Islet precursor cell (in vitro differentiated cells): ENCODE results near the gene ACR.
"Not testable (repeated sequence)": the region's sequence is repeated elsewhere in the genome, so short reads cannot be mapped to it uniquely, and the experiment has no call there.

Source experiments
- DNase-seq: peaks from one replicate; pipeline ENCODE4 v3.0.0-alpha.2; 2018

The ACR gene

GRCh38 chr22:50734343-50734771 lies 3.6 kb upstream of the ACR start:
- no peak for DNase-seq

GRCh38 chr22:50734986-50735738 lies 2.8 kb upstream of the ACR start:
- no peak for DNase-seq

- DNase-seq: no peak
Measured at GRCh38 chr22:50735739-50736030, 2.3 kb upstream of the ACR start.

GRCh38 chr22:50738649-50739227 lies 734 bp downstream of the ACR start:
- DNase-seq: peak; percentile 37

GRCh38 chr22:50739279-50739691 lies 1.3 kb downstream of the ACR start:
- peak; percentile 45 for DNase-seq

- DNase-seq: peak; percentile 33
Measured at GRCh38 chr22:50739894-50740293, 1.9 kb downstream of the ACR start.

GRCh38 chr22:50740714-50741113 lies 2.7 kb downstream of the ACR start:
- peak; percentile 21 for DNase-seq

GRCh38 chr22:50744424-50744823 lies 6.4 kb downstream of the ACR start:
- DNase-seq: peak; percentile 8

GRCh38 chr22:50747521-50747920 lies 9.5 kb downstream of the ACR start:
- not testable (repeated sequence) for DNase-seq

- not testable (repeated sequence) for DNase-seq
Measured at GRCh38 chr22:50748630-50749029, 10.6 kb downstream of the ACR start.

GRCh38 chr22:50749302-50750074 lies 11.5 kb downstream of the ACR start:
- peak; percentile 14 for DNase-seq

GRCh38 chr22:50755251-50755650 lies 17.2 kb downstream of the ACR start:
- not testable (repeated sequence) for DNase-seq

GRCh38 chr22:50756406-50756805 lies 18.4 kb downstream of the ACR start:
- DNase-seq: not testable (repeated sequence)

- peak; percentile 47 for DNase-seq
Measured at GRCh38 chr22:50756949-50757491, 19.0 kb downstream of the ACR start.

GRCh38 chr22:50759597-50760341 lies 21.8 kb downstream of the ACR start:
- not testable (repeated sequence) for DNase-seq

GRCh38 chr22:50761829-50762228 lies 23.8 kb downstream of the ACR start:
- DNase-seq: not testable (repeated sequence)

GRCh38 chr22:50764288-50764687 lies 26.3 kb downstream of the ACR start:
- not testable (repeated sequence) for DNase-seq

GRCh38 chr22:50775132-50775531 lies 37.1 kb downstream of the ACR start:
- DNase-seq: peak; percentile 96

GRCh38 chr22:50777631-50778030 lies 39.6 kb downstream of the ACR start:
- peak; percentile 8 for DNase-seq

GRCh38 chr22:50780244-50780643 lies 42.2 kb downstream of the ACR start:
- peak; percentile 1 for DNase-seq

- DNase-seq: peak; percentile 4
Measured at GRCh38 chr22:50782253-50782652, 44.2 kb downstream of the ACR start.

- DNase-seq: peak; percentile 93
Measured at GRCh38 chr22:50783033-50783879, 45.3 kb downstream of the ACR start, which contains the start of gene RABL2B. Gene RABL2B, minus strand, starts transcription at chr22:50783636. Its CDS starts 1,342 bp downstream, at chr22:50782294.
